Left ventricle myocardium superior (tissue), 1 donor: ENCODE measurements around the gene MDN1. TPM values are rescaled to one million over a fixed set of nuclear protein-coding genes. Genes with fewer than 3 reads are reported as not detected.
A peak's percentile ranks its signal among the peaks of the same experiment; 100 is the strongest.

ENCODE experiments used
- ATAC-seq: fragments of 200-7000 bp; cut with Tn5 transposase; one replicate; pipeline ENCODE4 v1.9.1; 2020; ENCODE audit warnings: mild to moderate bottlenecking, moderate library complexity
- DNase-seq: peaks from one replicate; pipeline ENCODE4 v3.0.0-alpha.2; 2020
- intact Hi-C: fragments of 100-400 bp; cut with micrococcal nuclease; formaldehyde crosslinking; loops from one replicate; pipeline ENCODE4 v1.11.0; 2022
- total RNA-seq: library from RNA; stranded (reverse); fragmentation: NEBNext Ultra II Directional; extraction: Animal tissue kit (Norgen Biotek cat#: 25700); gene quantifications from one replicate; pipeline ENCODE4 v1.2.1, GENCODE V29; 2021
- donor health status: DM: no; HTN: yes; CAD: no; lungs with severe emphysema.

The MDN1 gene
- total RNA-seq, 1 donor from 2014 or later: 23.9 TPM

DNA sequence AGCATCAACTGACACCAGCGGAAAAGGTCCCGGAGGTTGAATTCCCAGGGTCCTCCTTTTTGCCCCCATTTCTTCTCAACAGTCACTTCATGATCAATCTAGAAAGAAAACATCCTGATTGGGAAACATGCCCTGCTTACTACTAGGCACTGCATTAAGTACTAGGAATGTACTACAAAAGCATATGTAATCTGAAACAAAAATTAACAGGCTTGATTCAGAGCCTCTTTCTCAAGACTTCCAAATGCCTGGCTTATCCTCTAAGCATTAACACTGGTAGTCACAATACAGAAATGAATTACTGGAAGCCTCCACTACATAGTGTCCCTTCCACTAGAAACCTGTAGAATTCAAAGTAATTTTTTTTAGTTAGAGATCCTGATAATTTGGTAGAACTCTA is 96.5 kb downstream of the MDN1 start:
- DNase-seq (no peak), ATAC-seq (no peak)
- intact Hi-C loops: no loop called here

DNA sequence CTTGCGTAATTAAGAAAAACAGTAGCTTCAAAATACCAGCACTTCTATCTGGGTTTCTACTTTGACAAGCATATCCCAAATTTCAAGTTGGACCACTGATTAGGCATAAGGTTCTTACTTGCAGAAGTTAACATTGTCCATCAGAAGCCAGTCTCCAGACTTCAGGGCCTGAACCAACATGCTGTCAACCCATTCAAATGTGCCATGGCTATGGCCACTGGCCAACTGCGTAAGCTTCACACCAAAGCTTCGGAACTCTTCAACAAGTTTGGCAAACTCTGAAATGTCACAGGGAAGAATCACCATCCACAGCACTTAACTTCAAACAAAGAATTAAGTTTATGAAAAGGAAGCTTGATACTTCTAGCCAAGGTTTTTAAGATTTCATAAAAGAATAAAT is 103.1 kb downstream of the MDN1 start:
- intact Hi-C loops: no loop called here
- peak; percentile 26 for ATAC-seq
- DNase-seq: no peak

- DNase-seq (no peak), ATAC-seq (no peak)
- intact Hi-C loops: no loop called here
These were observed 107.8 kb downstream of the MDN1 start for GRCh38 chr6:89711801-89712200.

- ATAC-seq (no peak), DNase-seq (no peak)
- intact Hi-C loops: no loop called here
These were observed 111.3 kb downstream of the MDN1 start for GRCh38 chr6:89708316-89708715.

- DNase-seq (no peak), ATAC-seq (no peak)
- intact Hi-C loops: no loop called here
These were observed 111.8 kb downstream of the MDN1 start for GRCh38 chr6:89707766-89708165.

- ATAC-seq: no peak
- intact Hi-C loops: no loop called here
- DNase-seq: no peak
These were observed 113.5 kb downstream of the MDN1 start for GRCh38 chr6:89706121-89706520.

DNA sequence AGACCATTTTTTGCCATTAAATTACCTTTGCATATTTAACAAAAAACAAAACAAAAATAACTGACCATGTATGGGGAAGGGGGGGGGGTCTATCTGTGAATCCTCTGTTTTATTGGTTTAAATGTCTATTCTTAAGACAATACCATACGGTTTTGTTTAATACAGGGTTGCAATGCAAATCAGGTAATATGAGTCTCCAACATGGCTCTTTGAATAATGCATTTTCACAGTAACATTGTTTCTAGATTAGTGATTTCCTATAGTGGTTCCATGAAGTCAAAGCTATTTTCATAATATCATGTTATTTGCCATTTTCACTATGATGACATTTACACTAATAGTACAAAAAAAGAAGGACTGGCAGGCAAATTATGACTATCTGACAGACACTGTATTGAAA is 116.3 kb downstream of the MDN1 start:
- ATAC-seq (no peak), DNase-seq (no peak)
- intact Hi-C loops: no loop called here

DNA sequence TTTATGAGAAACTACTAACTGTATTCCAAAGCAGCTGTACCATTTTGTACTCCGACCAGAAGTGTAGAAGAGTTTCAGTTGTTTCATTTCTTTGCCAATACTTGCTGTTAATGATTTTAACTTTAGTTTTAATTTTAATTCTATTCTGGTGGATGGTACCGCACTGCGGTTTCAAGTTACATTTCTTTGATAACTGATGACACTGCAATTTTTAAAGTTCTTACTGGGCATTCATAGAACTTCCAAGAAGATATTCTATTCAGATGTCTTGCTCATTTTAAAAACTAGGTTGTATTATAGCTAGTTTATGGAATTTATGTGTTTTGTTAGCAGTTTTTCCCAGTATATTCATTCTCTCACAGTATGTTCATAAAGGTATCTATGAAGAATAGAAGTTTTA is 117.2 kb downstream of the MDN1 start:
- ATAC-seq: no peak

DNA sequence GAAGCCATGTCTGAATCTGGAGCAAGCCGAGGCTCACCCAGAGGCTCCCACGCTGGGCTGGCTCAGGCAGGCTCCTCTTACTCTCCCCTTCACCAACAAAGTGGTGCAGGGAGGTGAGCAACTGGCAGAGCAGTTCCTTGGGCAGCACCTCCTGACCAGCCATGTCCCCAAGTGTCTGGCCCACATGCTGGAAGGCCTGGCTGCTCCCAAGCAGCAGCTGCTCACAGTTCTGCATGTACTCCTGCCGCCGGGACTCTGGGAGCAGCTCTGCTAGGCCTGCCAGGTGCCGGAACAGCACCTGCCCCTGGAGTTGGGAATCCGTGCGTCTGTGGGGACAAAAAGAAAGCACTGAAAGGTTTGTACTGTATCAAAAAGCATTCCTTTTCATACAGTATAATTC is 123.9 kb downstream of the MDN1 start:
- ATAC-seq: no peak
- intact Hi-C loops: loop anchor here (10.0 kb wide), 1 partner anchor 49 kb away; no protein-coding TSS in a partner anchor

More for the DNA sequence above, 117.2 kb downstream of the MDN1 start:
- DNase-seq: no peak
- intact Hi-C loops: no loop called here

GRCh38 chr6:89694428-89694827 is 125.2 kb downstream of the MDN1 start:
- no peak for DNase-seq
- intact Hi-C loops: loop anchor here (10.0 kb wide), 1 partner anchor 50 kb away; no protein-coding TSS in a partner anchor
- ATAC-seq: no peak

More for the DNA sequence above, 123.9 kb downstream of the MDN1 start:
- no peak for DNase-seq

DNA sequence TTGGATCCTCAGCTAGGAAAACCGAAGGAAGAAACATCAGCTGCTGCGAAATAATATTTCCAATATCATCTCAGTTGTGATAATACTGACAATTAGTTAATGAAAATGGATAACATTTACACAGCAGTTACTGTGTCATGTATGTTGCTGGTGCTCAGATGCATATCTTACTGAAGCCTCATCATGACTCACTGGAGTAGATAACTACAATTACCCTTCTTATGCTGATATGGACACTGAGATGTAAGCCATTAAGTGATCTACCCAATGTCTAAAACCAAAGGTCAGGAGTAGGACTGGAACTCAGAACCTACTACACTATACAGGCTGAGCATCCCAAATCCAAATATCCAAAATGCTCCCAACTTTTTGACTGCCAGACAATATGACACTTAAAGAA is 126.4 kb downstream of the MDN1 start:
- ATAC-seq: no peak
- DNase-seq: no peak

GRCh38 chr6:89692256-89692655 is 127.3 kb downstream of the MDN1 start:
- ATAC-seq: no peak
- intact Hi-C loops: loop anchor here (10.0 kb wide), 1 partner anchor 53 kb away; no protein-coding TSS in a partner anchor
- DNase-seq: no peak

More for the DNA sequence above, 126.4 kb downstream of the MDN1 start:
- intact Hi-C loops: loop anchor here (10.0 kb wide), 1 partner anchor 52 kb away; no protein-coding TSS in a partner anchor

DNA sequence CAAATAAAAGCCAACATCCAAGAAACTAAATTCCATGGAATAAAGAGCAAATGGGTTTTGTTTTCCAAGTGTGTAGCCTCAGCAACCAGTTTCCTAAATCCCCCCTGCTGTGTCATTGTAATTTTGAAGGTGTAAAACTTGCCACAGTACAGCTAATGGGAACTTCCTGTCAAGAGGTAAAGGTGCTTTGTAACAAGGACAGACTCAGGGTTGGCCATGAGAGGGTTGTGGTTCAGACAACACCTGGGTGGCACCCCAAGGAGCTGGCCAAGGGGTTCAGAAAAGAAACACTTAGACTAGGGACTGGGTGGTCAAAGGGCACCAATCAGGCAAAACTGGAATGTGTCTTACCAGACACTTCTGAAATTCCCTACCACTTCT is 128.7 kb downstream of the MDN1 start:
- ATAC-seq (no peak), DNase-seq (no peak)
- intact Hi-C loops: loop anchor here (10.0 kb wide), 1 partner anchor 54 kb away; no protein-coding TSS in a partner anchor

DNA sequence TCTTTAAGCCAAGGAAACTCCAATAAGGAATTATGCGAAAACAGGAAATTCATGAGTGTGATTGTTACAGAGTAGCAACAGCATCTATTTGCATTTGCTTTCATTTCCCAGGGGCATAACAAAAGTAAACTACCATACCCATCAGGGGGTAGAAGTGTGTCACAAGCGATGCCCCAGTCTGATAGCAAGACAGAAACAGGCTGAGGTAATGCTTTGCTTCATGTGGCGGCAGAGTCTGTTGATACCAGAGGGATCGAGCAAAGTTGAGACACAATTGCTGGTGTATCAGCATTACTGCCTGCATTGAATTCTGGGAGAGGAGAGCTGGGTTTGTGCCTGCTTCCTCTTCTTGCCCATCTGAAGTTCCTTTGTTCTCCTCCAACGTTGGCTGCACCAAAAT is 129.9 kb downstream of the MDN1 start:
- peak; percentile 78 for ATAC-seq
- intact Hi-C loops: loop anchor here (10.0 kb wide), 1 partner anchor 55 kb away; no protein-coding TSS in a partner anchor
- no peak for DNase-seq

DNA sequence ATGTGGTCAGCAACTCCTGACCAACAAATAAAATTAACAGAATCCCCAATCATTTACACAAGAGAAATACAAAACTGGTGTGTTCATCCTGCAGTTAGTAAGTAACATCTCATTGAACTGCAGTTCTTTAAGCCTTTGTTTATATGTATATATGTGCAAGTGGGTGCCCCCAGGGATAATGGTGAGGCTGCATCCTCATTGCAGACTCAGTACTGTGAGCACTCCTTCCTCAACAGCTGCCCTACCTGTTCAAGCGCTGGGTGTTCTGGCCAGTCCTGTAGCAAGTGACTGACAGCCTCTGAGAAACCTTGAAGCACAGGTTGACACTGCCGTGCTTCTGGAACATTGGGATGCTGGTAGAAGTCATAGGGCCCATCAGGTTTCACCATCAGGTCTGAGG is 131.3 kb downstream of the MDN1 start:
- DNase-seq (no peak), ATAC-seq (no peak)
- intact Hi-C loops: no loop called here

- DNase-seq (no peak), ATAC-seq (no peak)
- intact Hi-C loops: no loop called here
These were observed 134.3 kb downstream of the MDN1 start for GRCh38 chr6:89685311-89685710.

DNA sequence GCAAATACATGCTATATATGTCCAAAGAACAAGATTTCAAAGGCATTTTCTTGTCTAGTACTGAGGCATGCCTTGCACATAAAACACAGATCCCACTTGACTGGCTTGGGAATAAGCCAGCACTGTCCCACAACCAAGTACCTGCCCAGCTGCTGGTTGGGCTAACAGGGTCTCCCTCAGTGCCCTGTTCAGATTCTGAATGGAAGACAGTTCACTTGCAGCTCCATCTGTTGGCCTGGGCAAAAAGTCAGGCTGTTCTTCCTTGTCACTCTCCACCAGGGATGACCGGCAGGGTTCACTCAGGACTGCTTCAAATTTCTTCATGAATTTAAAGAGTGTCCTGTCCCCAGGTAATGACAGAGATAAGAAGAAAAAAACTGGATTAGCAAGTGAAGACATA is 136.6 kb downstream of the MDN1 start:
- intact Hi-C loops: no loop called here
- ATAC-seq (no peak), DNase-seq (no peak)

- ATAC-seq: no peak
These were observed 137.5 kb downstream of the MDN1 start for GRCh38 chr6:89681983-89682564.

GRCh38 chr6:89680551-89680950 is 139.0 kb downstream of the MDN1 start:
- intact Hi-C loops: no loop called here
- DNase-seq: no peak
- peak; percentile 76 for ATAC-seq

More at GRCh38 chr6:89681983-89682564, 137.5 kb downstream of the MDN1 start:
- intact Hi-C loops: no loop called here
- DNase-seq: no peak

DNA sequence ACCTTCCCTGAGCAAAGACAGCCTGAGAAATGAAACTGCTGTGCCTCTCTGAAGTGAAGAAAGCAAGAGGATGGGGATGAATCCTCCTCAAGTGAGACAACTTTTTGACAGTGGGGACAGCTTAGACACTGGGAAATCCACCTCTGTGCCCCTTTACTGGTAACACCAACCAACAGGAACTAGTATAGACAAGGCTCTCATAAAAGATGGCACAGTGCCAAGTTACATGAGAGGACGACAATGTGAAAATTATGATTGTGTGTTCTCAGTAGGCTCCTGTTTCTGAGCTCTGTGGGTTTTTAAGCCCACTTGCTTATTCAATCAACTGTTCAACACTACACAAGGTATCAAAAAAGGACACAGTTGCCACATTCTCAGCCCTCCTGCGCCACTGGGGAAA is 139.4 kb downstream of the MDN1 start:
- intact Hi-C loops: no loop called here
- DNase-seq: no peak
- ATAC-seq: peak; percentile 40
